Measurements from ENCODE around the gene R3HDM2. TPM values are rescaled to one million over a fixed set of nuclear protein-coding genes. Genes with fewer than 3 reads are reported as not detected.

The R3HDM2 gene
- total and polyA plus RNA-seq, 2 donors (not counting 1 experiment from before 2014, with no cell fraction given) = 104 to 129 TPM

GRCh38 chr12:57229046-57229633, 201.7 kb downstream of the R3HDM2 start:
- H3K4me3 ChIP-seq (ENCODE audit: control extremely low read depth in 1 of 5, extremely low read depth in 1 of 5, insufficient read depth in 1 of 5, low read depth in 2 of 5, low read length in 4 of 5) = peak overlapping the region; percentile 73 to 94 (median 89)
- Mint-ChIP-seq H3K27me3 (peaks cover 10% of the 10 kb centered on the region), H3K4me1 (peaks cover 80% of the 10 kb centered on the region), H3K27ac (peak overlapping the region; percentile 97), H3K4me3 (peak overlapping the region; percentile 99), H3K9me3 (ENCODE audit: insufficient read depth) (no peaks in the 10 kb centered on the region)
- intact Hi-C loops (cut with micrococcal nuclease) = loop anchor here (1.0 to 5.0 kb wide), 3 partner anchors 10 to 152 kb away; partner anchors contain the start of genes NEMP1 and NXPH4
- H3K79me2 ChIP-seq (ENCODE audit: control insufficient read depth, insufficient read depth, low read length) = peaks cover 36% of the 10 kb centered on the region
- ATAC-seq (ENCODE audit: low read depth) = no peak
- H3K9me3 ChIP-seq (ENCODE audit: control extremely low read depth in 1 of 3, control insufficient read depth in 2 of 3, insufficient read depth in 1 of 3, low read length in 2 of 3) = peaks cover 0 to 19% (median 0%) of the 10 kb centered on the region in 3 donors
- H2AFZ ChIP-seq (ENCODE audit: insufficient read depth, low read depth, low read length, poor library complexity, severe bottlenecking) = peak overlapping the region; percentile 64
- peak overlapping the region; percentile 20 to 80 for H3K27ac ChIP-seq (ENCODE audit: low read length in 2 of 2)
- DNase-seq = no peak
- H3K36me3 ChIP-seq (replicated peaks in 1 of 2; ENCODE audit: control extremely low read depth in 1 of 2, control insufficient read depth in 1 of 2, extremely low read depth in 1 of 2, insufficient read depth in 2 of 2, low read length in 1 of 2) = peaks cover 0 to 34% of the 10 kb centered on the region in 2 experiments
- WGBS (ENCODE audit: insufficient coverage) = 0% methylated on average over 3 of the region's 9 CpGs
- TF ChIP-seq CTCF (IDR thresholded peaks at IDR 0.05) (no peak), EZH2 (IDR thresholded peaks at IDR 0.05; ENCODE audit: borderline replicate concordance, insufficient read depth, low read depth, low read length, poor library complexity, severe bottlenecking) (no peak)
- ChIA-PET POLR2A (interaction anchor here (0.9 to 5.2 kb wide), 5 partner anchors 10 to 105 kb away, joined by 3 to 28 read pairs (median 8); partner anchors contain the start of gene NXPH4), CTCF (interaction anchor here (0.6 to 31.1 kb wide), 6 partner anchors 10 to 850 kb away, joined by 3 to 838 read pairs (median 6); partner anchors contain the start of genes NXPH4 and OS9)
- H4K20me1 ChIP-seq (ENCODE audit: control insufficient read depth, insufficient read depth, low read length, poor library complexity, severe bottlenecking) = peaks cover 15% of the 10 kb centered on the region
- H3K27me3 ChIP-seq (replicated peaks in 1 of 4; ENCODE audit: control extremely low read depth in 1 of 4, control insufficient read depth in 3 of 4, insufficient read depth in 4 of 4, low read length in 3 of 4) = peaks cover 0 to 33% (median 13%) of the 10 kb centered on the region in 4 experiments
- peaks cover 63 to 78% of the 10 kb centered on the region in 2 donors for H3K4me1 ChIP-seq (ENCODE audit: control insufficient read depth in 2 of 2, insufficient read depth in 2 of 2, low read length in 2 of 2)
- peak overlapping the region; percentile 82 for H3K9ac ChIP-seq (ENCODE audit: low read length)
- peak overlapping the region; percentile 86 for H3K4me2 ChIP-seq (replicated peaks; ENCODE audit: low read depth, low read length, poor library complexity, severe bottlenecking)

Data from B cell (primary cell).